HepG2 (cell line): ENCODE measurements around the gene PHC1. TPM values are rescaled to one million over a fixed set of nuclear protein-coding genes. Genes with fewer than 3 reads are reported as not detected.

Experiments
- DBP ChIP-seq: sonication (generic); formaldehyde crosslinking; IDR thresholded peaks from 2 replicates; pipeline ENCODE4 v1.4.0; 2020; ENCODE audit warnings: missing genetic modification reagents; ENCODE audit errors: not compliant biosample characterization
- FOXP1 ChIP-seq, 2 experiments: fragments of 450-650 bp in 1 of 2; IDR thresholded peaks; 2 replicates each; pipeline ENCODE4 v1.6.1; 2017 to 2018; ENCODE audit warnings: antibody characterized with exemption in 1 of 2
- THAP11 ChIP-seq: IDR thresholded peaks from 2 replicates; pipeline ENCODE4 v1.6.1; 2016; ENCODE audit warnings: missing biosample characterization, missing genetic modification reagents
- ZNF263 ChIP-seq: sonication (generic); formaldehyde crosslinking; IDR thresholded peaks from 2 replicates; pipeline ENCODE4 v1.4.0; 2020; ENCODE audit warnings: missing genetic modification reagents
- ZNF503 ChIP-seq: sonication (generic); formaldehyde crosslinking; IDR thresholded peaks from 2 replicates; pipeline ENCODE4 v1.4.0; 2020; ENCODE audit warnings: missing genetic modification reagents
- ZNF556 ChIP-seq: sonication (generic); formaldehyde crosslinking; IDR thresholded peaks from 2 replicates; pipeline ENCODE4 v1.4.0; 2020; ENCODE audit warnings: mild to moderate bottlenecking, missing genetic modification reagents, borderline replicate concordance
- polyA plus RNA-seq, 8 experiments: library from polyadenylated mRNA; depleted of rRNA in 3 of 8; stranded (reverse) in 7 of 8; unstranded in 1 of 8; fragments of >200 nt; fragmentation: Illumina TruSeq in 4 of 8; extraction: Trizol in 4 of 8; gene quantifications; 2 replicates each; pipeline versions ENCODE4 v1.2.1 to v1.2.3, GENCODE V29; 2011 to 2016; ENCODE audit warnings: low read depth in 4 of 8, missing spikeins in 1 of 8, mixed read lengths in 1 of 8; ENCODE audit not compliant: insufficient read depth in 1 of 8
- total RNA-seq, 5 experiments: library from RNA; depleted of rRNA; stranded (reverse); fragments of >200 nt; fragmentation: Illumina TruSeq; extraction: Trizol; gene quantifications; 2 replicates each; pipeline ENCODE4 v1.2.3, GENCODE V29; 2016; ENCODE audit warnings: low read depth in 1 of 5
- TF ChIP-seq, protein P1 (sequence below): IDR thresholded peaks from 2 replicates; pipeline ENCODE4 v1.4.0; 2020; ENCODE audit warnings: mild to moderate bottlenecking, missing genetic modification reagents
- TF ChIP-seq, protein P2 (sequence below): IDR thresholded peaks from 2 replicates; pipeline ENCODE4 v1.6.1; 2012; ENCODE audit warnings: low read depth, low read length, improper control_type of control experiment

Gene PHC1
- total and polyA plus RNA-seq, 2 of the 13 experiments (the other 11 are each of a cell fraction or from before 2014, with no cell fraction given), result 9.4 to 35.0 TPM

DNA sequence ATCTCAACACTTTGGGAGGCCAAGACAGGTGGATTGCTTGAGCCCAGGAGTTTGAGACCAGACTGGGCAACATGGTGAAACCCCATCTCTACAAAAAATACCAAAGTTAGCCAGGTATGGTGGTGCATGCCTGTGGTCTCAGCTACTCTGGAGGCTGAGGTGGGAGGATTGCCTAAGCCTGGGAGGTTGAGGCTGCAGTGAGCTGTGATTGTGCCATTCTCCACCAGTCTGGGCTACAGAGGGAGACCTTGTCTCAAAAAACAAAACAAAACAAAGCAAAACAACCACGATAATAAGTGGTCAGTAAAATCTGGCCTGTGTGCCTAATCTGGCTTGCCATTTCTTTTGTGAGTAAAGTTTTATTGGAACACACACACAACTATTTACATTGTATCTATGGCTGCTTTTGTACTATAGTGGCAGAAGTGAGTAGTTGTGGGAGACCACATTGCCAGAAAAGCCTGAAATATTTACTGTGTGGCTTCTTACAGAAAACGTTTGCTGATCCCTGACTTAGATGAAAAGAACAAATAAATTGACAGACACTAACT lies 55.6 kb downstream of the PHC1 start (continued):
- TF ChIP-seq THAP11 (CRISPR knock-in tag) (0 out of 2 replicates have a peak, but pooled peaks have one; percentile 16), ZNF556 (CRISPR knock-in tag) (no peak), ZNF263 (no peak), FOXP1 (IDR thresholded peaks at IDR 0.05) (no peak), FOXP1 (CRISPR knock-in tag; IDR thresholded peaks at IDR 0.05) (peak; percentile 3; the same call in 1 of the 2 replicates), DBP (CRISPR knock-in tag) (no peak), ZNF503 (CRISPR knock-in tag) (no peak)
- TF ChIP-seq, protein P1, sequence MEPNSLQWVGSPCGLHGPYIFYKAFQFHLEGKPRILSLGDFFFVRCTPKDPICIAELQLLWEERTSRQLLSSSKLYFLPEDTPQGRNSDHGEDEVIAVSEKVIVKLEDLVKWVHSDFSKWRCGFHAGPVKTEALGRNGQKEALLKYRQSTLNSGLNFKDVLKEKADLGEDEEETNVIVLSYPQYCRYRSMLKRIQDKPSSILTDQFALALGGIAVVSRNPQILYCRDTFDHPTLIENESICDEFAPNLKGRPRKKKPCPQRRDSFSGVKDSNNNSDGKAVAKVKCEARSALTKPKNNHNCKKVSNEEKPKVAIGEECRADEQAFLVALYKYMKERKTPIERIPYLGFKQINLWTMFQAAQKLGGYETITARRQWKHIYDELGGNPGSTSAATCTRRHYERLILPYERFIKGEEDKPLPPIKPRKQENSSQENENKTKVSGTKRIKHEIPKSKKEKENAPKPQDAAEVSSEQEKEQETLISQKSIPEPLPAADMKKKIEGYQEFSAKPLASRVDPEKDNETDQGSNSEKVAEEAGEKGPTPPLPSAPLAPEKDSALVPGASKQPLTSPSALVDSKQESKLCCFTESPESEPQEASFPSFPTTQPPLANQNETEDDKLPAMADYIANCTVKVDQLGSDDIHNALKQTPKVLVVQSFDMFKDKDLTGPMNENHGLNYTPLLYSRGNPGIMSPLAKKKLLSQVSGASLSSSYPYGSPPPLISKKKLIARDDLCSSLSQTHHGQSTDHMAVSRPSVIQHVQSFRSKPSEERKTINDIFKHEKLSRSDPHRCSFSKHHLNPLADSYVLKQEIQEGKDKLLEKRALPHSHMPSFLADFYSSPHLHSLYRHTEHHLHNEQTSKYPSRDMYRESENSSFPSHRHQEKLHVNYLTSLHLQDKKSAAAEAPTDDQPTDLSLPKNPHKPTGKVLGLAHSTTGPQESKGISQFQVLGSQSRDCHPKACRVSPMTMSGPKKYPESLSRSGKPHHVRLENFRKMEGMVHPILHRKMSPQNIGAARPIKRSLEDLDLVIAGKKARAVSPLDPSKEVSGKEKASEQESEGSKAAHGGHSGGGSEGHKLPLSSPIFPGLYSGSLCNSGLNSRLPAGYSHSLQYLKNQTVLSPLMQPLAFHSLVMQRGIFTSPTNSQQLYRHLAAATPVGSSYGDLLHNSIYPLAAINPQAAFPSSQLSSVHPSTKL (CRISPR knock-in tag), result peak; percentile 30; the same call in 1 of the 2 replicates
- TF ChIP-seq, protein P2, sequence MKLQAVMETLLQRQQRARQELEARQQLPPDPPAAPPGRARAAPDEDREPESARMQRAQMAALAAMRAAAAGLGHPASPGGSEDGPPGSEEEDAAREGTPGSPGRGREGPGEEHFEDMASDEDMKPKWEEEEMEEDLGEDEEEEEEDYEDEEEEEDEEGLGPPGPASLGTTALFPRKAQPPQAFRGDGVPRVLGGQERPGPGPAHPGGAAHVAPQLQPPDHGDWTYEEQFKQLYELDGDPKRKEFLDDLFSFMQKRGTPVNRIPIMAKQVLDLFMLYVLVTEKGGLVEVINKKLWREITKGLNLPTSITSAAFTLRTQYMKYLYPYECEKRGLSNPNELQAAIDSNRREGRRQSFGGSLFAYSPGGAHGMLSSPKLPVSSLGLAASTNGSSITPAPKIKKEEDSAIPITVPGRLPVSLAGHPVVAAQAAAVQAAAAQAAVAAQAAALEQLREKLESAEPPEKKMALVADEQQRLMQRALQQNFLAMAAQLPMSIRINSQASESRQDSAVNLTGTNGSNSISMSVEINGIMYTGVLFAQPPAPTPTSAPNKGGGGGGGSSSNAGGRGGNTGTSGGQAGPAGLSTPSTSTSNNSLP, result 0 out of 2 replicates have a peak, but pooled peaks have one; percentile 13
